Activated CD8-positive, alpha-beta T cell treated with anti-CD3 and anti-CD28 coated beads for 36 hours (primary cell): ENCODE measurements around the gene SBK2. TPM values are rescaled to one million over a fixed set of nuclear protein-coding genes. Genes with fewer than 3 reads are reported as not detected.
"Not testable (repeated sequence)": the region's sequence is repeated elsewhere in the genome, so short reads cannot be mapped to it uniquely, and the experiment has no call there.

ENCODE experiments used
- ATAC-seq: fragments of 200-7000 bp; cut with Tn5 transposase; one replicate; pipeline ENCODE4 v1.10.0; 2021; ENCODE audit warnings: mild to moderate bottlenecking, moderate library complexity
- CTCF ChIA-PET: fragments of 350-600 bp; sonication (Branson Sonifier 250); formaldehyde crosslinking; loops from one replicate; lab custom pipeline; 2021; ENCODE audit warnings: antibody characterized with exemption; lab: Charles Lee
- POLR2A ChIA-PET: fragments of 350-600 bp; sonication (Branson Sonifier 250); formaldehyde crosslinking; loops from one replicate; lab custom pipeline; 2021; ENCODE audit warnings: antibody characterized with exemption; lab: Charles Lee
- DNase-seq: peaks from one replicate; pipeline ENCODE4 v3.0.0-alpha.2; 2020
- H3K27ac Mint-ChIP-seq: one replicate; pipeline ENCODE4 v1.8.0; 2021; ENCODE audit warnings: mild to moderate bottlenecking, mixed read lengths
- H3K27me3 Mint-ChIP-seq: one replicate; pipeline ENCODE4 v1.8.0; 2021; ENCODE audit warnings: mixed read lengths
- H3K36me3 Mint-ChIP-seq: one replicate; pipeline ENCODE4 v1.8.0; 2021; ENCODE audit warnings: low read depth, mixed read lengths
- H3K4me1 Mint-ChIP-seq: one replicate; pipeline ENCODE4 v1.8.0; 2021; ENCODE audit warnings: low read depth, mixed read lengths
- H3K4me3 Mint-ChIP-seq: one replicate; pipeline ENCODE4 v1.8.0; 2021; ENCODE audit warnings: mild to moderate bottlenecking, moderate library complexity, mixed read lengths
- H3K9me3 Mint-ChIP-seq: one replicate; pipeline ENCODE4 v1.8.0; 2021; ENCODE audit warnings: mixed read lengths
- intact Hi-C: fragments of 100-400 bp; cut with micrococcal nuclease; formaldehyde crosslinking; loops from one replicate; pipeline ENCODE4 v1.10.0; 2022
- total RNA-seq, 2 experiments: library from RNA; stranded (reverse); gene quantifications; one replicate each; pipeline ENCODE4 v1.2.3, GENCODE V29; 2021
- TF ChIP-seq, protein P1 (sequence below): fragments of 200-600 bp; IDR thresholded peaks from one replicate; pipeline ENCODE4 v1.8.0; 2022; ENCODE audit warnings: antibody characterized with exemption, mild to moderate bottlenecking

SBK2 gene, protein sequence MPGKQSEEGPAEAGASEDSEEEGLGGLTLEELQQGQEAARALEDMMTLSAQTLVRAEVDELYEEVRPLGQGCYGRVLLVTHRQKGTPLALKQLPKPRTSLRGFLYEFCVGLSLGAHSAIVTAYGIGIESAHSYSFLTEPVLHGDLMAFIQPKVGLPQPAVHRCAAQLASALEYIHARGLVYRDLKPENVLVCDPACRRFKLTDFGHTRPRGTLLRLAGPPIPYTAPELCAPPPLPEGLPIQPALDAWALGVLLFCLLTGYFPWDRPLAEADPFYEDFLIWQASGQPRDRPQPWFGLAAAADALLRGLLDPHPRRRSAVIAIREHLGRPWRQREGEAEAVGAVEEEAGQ
- total RNA-seq: not detected

DNA sequence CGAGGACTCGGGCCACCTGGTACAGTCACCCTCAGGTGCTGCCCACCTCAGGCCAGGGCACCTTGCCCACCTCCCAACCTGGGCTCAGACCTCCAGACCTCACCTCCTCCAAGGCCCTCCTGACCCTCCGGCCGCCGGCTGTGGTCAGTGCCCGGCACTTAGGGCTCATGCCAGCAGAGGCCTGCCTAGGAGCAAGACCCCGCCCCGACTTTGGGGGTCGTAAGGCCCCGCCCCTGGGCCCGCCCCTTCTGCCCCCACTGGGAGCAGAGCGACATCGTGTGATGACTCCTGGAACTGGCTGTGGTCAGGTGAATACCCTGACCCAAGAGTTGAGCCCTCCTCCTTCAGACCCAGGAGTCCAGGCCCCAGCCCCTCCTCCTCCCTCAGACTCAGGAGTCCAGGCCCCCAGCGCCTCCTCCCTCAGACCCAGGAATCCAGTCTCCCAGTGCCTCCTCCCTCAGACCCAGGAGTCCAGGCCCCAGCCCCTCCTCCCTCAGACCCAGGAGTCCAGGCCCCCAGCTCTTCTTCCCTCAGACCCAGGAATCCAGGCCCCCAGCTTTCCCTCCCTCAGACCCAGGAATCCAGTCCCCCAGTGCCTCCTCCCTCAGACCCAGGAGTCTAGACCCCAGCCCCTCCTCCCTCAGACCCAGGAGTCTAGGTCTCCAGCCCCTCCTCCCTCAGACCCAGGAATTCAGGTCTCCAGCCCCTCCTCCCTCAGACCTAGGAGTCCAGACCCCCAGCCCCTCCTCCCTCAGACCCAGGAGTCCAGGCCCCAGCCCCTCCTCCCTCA, at the start of gene SBK2:
SBK2 (minus strand) TSS at position 183 of the 790 bp plus-strand sequence. CDS start 839 bp downstream, outside the sequence.
- Mint-ChIP-seq H3K4me3 (no peak within 1 kb of the TSS), H3K27me3 (no peaks in the 10 kb centered on the region), H3K27ac (no peak within 1 kb of the TSS), H3K9me3 (no peaks in the 10 kb centered on the region), H3K4me1 (no peaks in the 10 kb centered on the region), H3K36me3 (no peaks in the 10 kb centered on the region)
- intact Hi-C loops: no loop called here
- DNase-seq (no peak), ATAC-seq (peak; percentile 30)
- TF ChIP-seq, protein P1, sequence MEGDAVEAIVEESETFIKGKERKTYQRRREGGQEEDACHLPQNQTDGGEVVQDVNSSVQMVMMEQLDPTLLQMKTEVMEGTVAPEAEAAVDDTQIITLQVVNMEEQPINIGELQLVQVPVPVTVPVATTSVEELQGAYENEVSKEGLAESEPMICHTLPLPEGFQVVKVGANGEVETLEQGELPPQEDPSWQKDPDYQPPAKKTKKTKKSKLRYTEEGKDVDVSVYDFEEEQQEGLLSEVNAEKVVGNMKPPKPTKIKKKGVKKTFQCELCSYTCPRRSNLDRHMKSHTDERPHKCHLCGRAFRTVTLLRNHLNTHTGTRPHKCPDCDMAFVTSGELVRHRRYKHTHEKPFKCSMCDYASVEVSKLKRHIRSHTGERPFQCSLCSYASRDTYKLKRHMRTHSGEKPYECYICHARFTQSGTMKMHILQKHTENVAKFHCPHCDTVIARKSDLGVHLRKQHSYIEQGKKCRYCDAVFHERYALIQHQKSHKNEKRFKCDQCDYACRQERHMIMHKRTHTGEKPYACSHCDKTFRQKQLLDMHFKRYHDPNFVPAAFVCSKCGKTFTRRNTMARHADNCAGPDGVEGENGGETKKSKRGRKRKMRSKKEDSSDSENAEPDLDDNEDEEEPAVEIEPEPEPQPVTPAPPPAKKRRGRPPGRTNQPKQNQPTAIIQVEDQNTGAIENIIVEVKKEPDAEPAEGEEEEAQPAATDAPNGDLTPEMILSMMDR: no peak
- ChIA-PET POLR2A (no interaction called here), CTCF (no interaction called here)

DNA sequence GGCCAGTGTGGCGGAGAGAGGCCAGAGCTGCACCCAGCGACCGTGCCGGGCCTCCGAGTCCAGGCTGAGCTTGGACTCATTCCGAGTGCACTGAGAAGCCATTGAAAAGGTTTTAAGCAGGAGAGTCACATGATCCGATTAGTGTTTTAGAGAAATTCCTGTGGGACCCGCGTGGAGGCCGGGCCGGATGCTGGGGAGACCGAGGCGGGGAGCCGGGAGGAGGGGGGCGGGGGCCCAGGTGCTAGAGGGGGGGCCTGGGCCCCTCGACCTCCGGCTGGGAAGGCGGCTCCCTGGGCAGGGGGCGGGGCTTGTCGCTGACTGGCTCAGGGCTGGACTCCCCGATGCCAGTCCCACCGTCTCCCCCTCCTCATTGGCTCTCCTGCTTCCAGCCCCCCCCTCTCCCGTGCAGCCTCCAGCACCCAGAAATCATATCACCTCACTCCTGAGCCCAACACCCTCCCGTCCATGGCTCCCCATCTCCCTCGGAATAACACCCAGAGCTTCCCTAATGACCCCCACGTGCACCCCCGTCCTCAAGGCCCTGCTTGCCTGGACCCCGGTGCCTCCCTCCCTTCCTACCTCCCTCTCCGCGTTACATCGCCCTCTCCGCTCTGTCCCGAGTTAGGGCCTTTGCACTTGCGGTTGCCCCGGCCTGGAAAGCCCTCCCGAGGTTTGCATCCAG, 48.9 kb upstream of the SBK2 start:
- ChIA-PET CTCF (interaction anchor here (0.8 to 2.6 kb wide), 5 partner anchors 13 to 118 kb away, joined by 3 to 8 read pairs (median 4); no protein-coding TSS in a partner anchor), POLR2A (interaction anchor here (0.8 to 1.3 kb wide), 4 partner anchors 10 to 98 kb away, joined by 3 to 4 read pairs (median 4); partner anchors contain the start of gene FIZ1)
- peak overlapping the region; percentile 76 for H3K4me3 Mint-ChIP-seq
- ATAC-seq (peak; percentile 26), DNase-seq (peak; percentile 61)
- H3K27me3 Mint-ChIP-seq: no peaks in the 10 kb centered on the region
- no peaks in the 10 kb centered on the region for H3K9me3 Mint-ChIP-seq
- H3K27ac Mint-ChIP-seq: no peak overlapping the region
- intact Hi-C loops: no loop called here
- peaks cover 32% of the 10 kb centered on the region for H3K4me1 Mint-ChIP-seq
- TF ChIP-seq, protein P1: no peak
- H3K36me3 Mint-ChIP-seq: no peaks in the 10 kb centered on the region

DNA sequence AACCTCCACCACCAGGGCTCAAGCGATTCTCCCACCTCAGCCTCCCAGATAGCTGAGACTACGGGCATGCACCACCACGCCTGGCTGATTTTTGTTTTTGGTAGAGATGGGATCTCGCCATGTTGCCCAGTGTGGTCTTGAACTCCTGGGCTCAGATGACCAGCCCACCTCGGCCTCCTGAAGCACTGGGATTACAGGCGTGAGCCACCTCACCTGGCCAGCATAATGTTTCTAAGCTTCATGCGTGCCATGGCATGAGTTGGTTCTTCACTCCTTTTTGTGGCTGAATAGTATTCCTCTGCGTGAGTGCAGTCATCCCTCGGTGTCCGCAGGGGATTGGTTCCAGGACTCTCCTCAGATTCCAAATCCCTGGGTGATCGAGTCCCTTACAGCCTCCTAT, 47.9 kb upstream of the SBK2 start:
- Mint-ChIP-seq H3K4me3 (no peak overlapping the region), H3K36me3 (peaks cover 2% of the 10 kb centered on the region), H3K4me1 (peaks cover 34% of the 10 kb centered on the region), H3K27me3 (no peaks in the 10 kb centered on the region), H3K9me3 (no peaks in the 10 kb centered on the region), H3K27ac (no peak overlapping the region)
- intact Hi-C loops: no loop called here
- no peak for ATAC-seq
- DNase-seq: no peak
- CTCF ChIA-PET: interaction anchor here (1.3 to 2.2 kb wide), 3 partner anchors 21 to 117 kb away, joined by 4 to 8 read pairs (median 4); partner anchors contain the start of gene ZNF865
- TF ChIP-seq, protein P1: no peak
- POLR2A ChIA-PET: interaction anchor here (1.0 to 1.3 kb wide), 2 partner anchors 11 to 97 kb away, joined by 3 to 4 read pairs; no protein-coding TSS in a partner anchor

DNA sequence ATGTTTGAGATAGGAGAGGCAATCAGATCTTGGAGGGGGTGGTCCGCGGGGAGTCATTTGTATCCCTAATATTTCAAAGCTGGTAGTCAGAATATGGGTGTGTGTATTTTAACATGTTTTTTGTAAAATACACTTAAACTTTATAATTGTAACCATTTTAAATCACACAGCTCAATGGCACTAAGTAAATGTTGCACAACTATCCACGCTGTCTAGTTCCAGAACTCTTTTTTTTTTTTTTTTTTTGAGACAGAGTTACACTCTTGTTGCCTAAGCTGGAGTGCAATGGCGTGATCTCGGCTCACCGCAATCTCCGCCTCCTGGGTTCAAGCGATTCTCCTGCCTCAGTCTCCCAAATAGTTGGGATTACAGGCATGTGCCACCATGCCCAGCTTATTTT, 47.0 kb upstream of the SBK2 start:
- H3K27ac Mint-ChIP-seq, DNase-seq, H3K36me3 Mint-ChIP-seq, H3K9me3 Mint-ChIP-seq, intact Hi-C loops, H3K27me3 Mint-ChIP-seq, ATAC-seq, H3K4me3 Mint-ChIP-seq, POLR2A ChIA-PET: not testable (repeated sequence)
- peaks cover 39% of the 10 kb centered on the region for H3K4me1 Mint-ChIP-seq
- CTCF ChIA-PET: interaction anchor here (0.9 to 2.2 kb wide), 3 partner anchors 22 to 50 kb away, joined by 3 to 8 read pairs (median 3); partner anchors contain the start of gene ZNF865

DNA sequence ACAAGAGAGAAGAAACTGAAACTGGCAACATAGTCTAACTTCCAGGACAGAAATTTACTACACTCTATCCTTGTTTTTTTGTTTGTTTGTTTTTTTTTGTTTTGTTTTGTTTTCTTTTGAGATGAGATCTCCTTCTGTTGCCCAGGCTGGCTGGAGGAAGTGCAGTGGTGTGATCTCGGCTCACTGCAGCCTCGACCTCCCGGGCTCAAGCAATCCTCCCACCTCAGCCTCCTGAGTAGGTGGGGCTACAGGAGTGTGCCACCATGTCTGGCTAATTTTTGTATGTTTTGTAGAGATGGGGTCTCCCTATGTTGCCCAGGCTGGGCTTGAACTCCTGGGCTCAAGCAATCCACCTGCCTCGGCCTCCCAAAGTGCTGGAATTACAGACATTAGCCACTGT, 45.4 kb upstream of the SBK2 start:
- intact Hi-C loops, H3K27me3 Mint-ChIP-seq, H3K27ac Mint-ChIP-seq, H3K9me3 Mint-ChIP-seq, DNase-seq, ATAC-seq, CTCF ChIA-PET, H3K4me3 Mint-ChIP-seq: not testable (repeated sequence)
- Mint-ChIP-seq H3K4me1 (peaks cover 32% of the 10 kb centered on the region), H3K36me3 (peaks cover 11% of the 10 kb centered on the region)
- POLR2A ChIA-PET: interaction anchor here (1.3 kb wide), 1 partner anchor 18 kb away, joined by 5 read pairs; the partner anchor contains the start of gene ZNF524
